H1 (cell line): ENCODE results near the gene PLCH2. TPM values are rescaled to one million over a fixed set of nuclear protein-coding genes. Genes with fewer than 3 reads are reported as not detected.

Experiments used
- CTCF ChIA-PET: fragments of 300-600 bp; sonication (Branson Sonifier 250); formaldehyde crosslinking; loops from one replicate; lab custom pipeline; 2021; ENCODE audit not compliant: partially characterized antibody; lab: Charles Lee
- POLR2A ChIA-PET: fragments of 300-600 bp; sonication (Branson Sonifier 250); formaldehyde crosslinking; loops from one replicate; lab custom pipeline; 2021; ENCODE audit warnings: inconsistent platforms; ENCODE audit not compliant: partially characterized antibody; lab: Charles Lee
- DNase-seq, 2 experiments: peaks; one replicate each; pipeline versions ENCODE4 v3.0.0 to v3.0.0-alpha.2; 2010 to 2022; ENCODE audit warnings: low spot score in 2 of 2, low read depth in 1 of 2, mixed read lengths in 1 of 2
- FAIRE-seq: peaks from 2 replicates; lab custom pipeline; 2011; peaks lifted over from hg19 to GRCh38; lab: Jason Lieb, UNC
- H2AFZ ChIP-seq: 2 replicates; pipeline ENCODE4 v1.8.1; 2012; ENCODE audit warnings: low read length, inconsistent platforms
- H2AK5ac ChIP-seq: 2 replicates; pipeline ENCODE4 v1.6.1; 2013; ENCODE audit warnings: low read depth, low read length
- H2BK120ac ChIP-seq: replicated peaks from 2 replicates; pipeline ENCODE3; 2013; ENCODE audit warnings: low read depth, low read length, inconsistent platforms
- H2BK12ac ChIP-seq: 2 replicates; pipeline ENCODE4 v1.6.1; 2013; ENCODE audit warnings: low read depth, low read length
- H2BK15ac ChIP-seq: 2 replicates; pipeline ENCODE4 v1.6.1; 2013; ENCODE audit warnings: low read length
- H2BK20ac ChIP-seq: 2 replicates; pipeline ENCODE4 v1.6.1; 2013; ENCODE audit warnings: low read length
- H2BK5ac ChIP-seq: 2 replicates; pipeline ENCODE4 v1.6.1; 2013; ENCODE audit warnings: low read depth, low read length
- H3K14ac ChIP-seq: 2 replicates; pipeline ENCODE4 v1.6.1; 2013; ENCODE audit warnings: inconsistent platforms; ENCODE audit not compliant: insufficient read length
- H3K18ac ChIP-seq: 2 replicates; pipeline ENCODE4 v1.6.1; 2013; ENCODE audit warnings: low read length; ENCODE audit errors: extremely low read depth
- H3K23ac ChIP-seq: 2 replicates; pipeline ENCODE4 v1.6.1; 2013; ENCODE audit warnings: inconsistent platforms; ENCODE audit not compliant: insufficient read length
- H3K23me2 ChIP-seq: 2 replicates; pipeline ENCODE4 v1.6.1; 2013; ENCODE audit warnings: low read depth, low read length
- H3K27ac ChIP-seq: 2 replicates; pipeline ENCODE4 v1.6.1; 2011; ENCODE audit warnings: low read depth, low read length, inconsistent platforms
- H3K27me3 ChIP-seq, 4 experiments: replicated peaks in 1 of 4; 1 replicate in 1 of 4; 2 replicates in 3 of 4; pipeline versions ENCODE4 v1.6.1 to v1.8.1; 2011 to 2013; ENCODE audit warnings: low read length in 3 of 4, mild to moderate bottlenecking in 3 of 4, inconsistent platforms in 2 of 4, mixed read lengths in 2 of 4, moderate library complexity in 1 of 4; ENCODE audit not compliant: control insufficient read depth in 3 of 4, insufficient read depth in 3 of 4; ENCODE audit errors: extremely low read depth in 1 of 4
- H3K36me3 ChIP-seq, 4 experiments: 2 replicates each; pipeline versions ENCODE4 v1.6.1 to v1.8.1; 2011 to 2013; ENCODE audit warnings: mild to moderate bottlenecking in 4 of 4, low read length in 3 of 4, moderate library complexity in 2 of 4, control low read depth in 1 of 4, inconsistent platforms in 1 of 4; ENCODE audit not compliant: insufficient read depth in 4 of 4, control insufficient read depth in 2 of 4
- H3K4ac ChIP-seq: replicated peaks from 2 replicates; pipeline ENCODE3; 2013; ENCODE audit warnings: low read length, low read depth, mixed read lengths, inconsistent platforms; ENCODE audit not compliant: insufficient read length
- H3K4me1 ChIP-seq, 4 experiments: replicated peaks in 1 of 4; 1 replicate in 1 of 4; 2 replicates in 3 of 4; pipeline versions ENCODE4 v1.6.1 to v1.8.1; 2011 to 2013; ENCODE audit warnings: low read length in 3 of 4, inconsistent platforms in 2 of 4, mixed read lengths in 1 of 4; ENCODE audit not compliant: insufficient read depth in 4 of 4, control insufficient read depth in 3 of 4
- H3K4me2 ChIP-seq, 2 experiments: 2 replicates each; pipeline versions ENCODE4 v1.6.1 to v1.8.1; 2011 to 2013; ENCODE audit warnings: low read depth in 2 of 2, low read length in 2 of 2, control low read depth in 1 of 2, inconsistent platforms in 1 of 2, mild to moderate bottlenecking in 1 of 2; ENCODE audit not compliant: insufficient read depth in 1 of 2
- H3K4me3 ChIP-seq, 4 experiments: fragments of 200-600, 300-600 bp in 1 of 4; sonication (generic), shearing (Covaris generic), sonication (Bioruptor Twin) in 1 of 4; 2 replicates each; pipeline versions ENCODE4 v1.5.1 to v1.8.1; 2011 to 2016; ENCODE audit warnings: low read length in 4 of 4, low read depth in 3 of 4, control low read depth in 2 of 4, inconsistent platforms in 2 of 4, mild to moderate bottlenecking in 2 of 4, mixed read lengths in 1 of 4, moderate library complexity in 1 of 4; ENCODE audit not compliant: insufficient read depth in 2 of 4; ENCODE audit errors: extremely low read depth in 1 of 4
- H3K56ac ChIP-seq: replicated peaks from 2 replicates; pipeline ENCODE3; 2013; ENCODE audit warnings: low read depth, mild to moderate bottlenecking, mixed read lengths, low read length, inconsistent platforms; ENCODE audit not compliant: insufficient read length
- H3K79me1 ChIP-seq: 2 replicates; pipeline ENCODE4 v1.6.1; 2013; ENCODE audit warnings: low read depth, low read length, control low read depth
- H3K79me2 ChIP-seq, 2 experiments: 2 replicates each; pipeline versions ENCODE4 v1.6.1 to v1.8.1; 2012 to 2013; ENCODE audit warnings: low read length in 2 of 2, mild to moderate bottlenecking in 2 of 2, inconsistent platforms in 1 of 2; ENCODE audit not compliant: insufficient read depth in 2 of 2, control insufficient read depth in 1 of 2
- H3K9ac ChIP-seq, 4 experiments: replicated peaks in 1 of 4; 1 replicate in 1 of 4; 2 replicates in 3 of 4; pipeline versions ENCODE4 v1.6.1 to v1.8.1; 2011 to 2013; ENCODE audit warnings: low read depth in 3 of 4, low read length in 3 of 4, control low read depth in 2 of 4, mild to moderate bottlenecking in 2 of 4, moderate library complexity in 2 of 4, inconsistent platforms in 1 of 4; ENCODE audit errors: extremely low read depth in 1 of 4
- H3K9me3 ChIP-seq, 2 experiments: 2 replicates each; pipeline versions ENCODE4 v1.6.1 to v1.8.1; 2012 to 2013; ENCODE audit warnings: mild to moderate bottlenecking in 2 of 2, moderate library complexity in 2 of 2, control low read depth in 1 of 2, inconsistent platforms in 1 of 2, low read depth in 1 of 2, low read length in 1 of 2, mixed read lengths in 1 of 2; ENCODE audit not compliant: insufficient read depth in 2 of 2
- H4K20me1 ChIP-seq, 2 experiments: replicated peaks in 1 of 2; 2 replicates each; pipeline versions ENCODE3 to v1.8.1; 2011 to 2013; ENCODE audit warnings: inconsistent platforms in 2 of 2, low read length in 2 of 2, mild to moderate bottlenecking in 1 of 2; ENCODE audit not compliant: insufficient read depth in 2 of 2, control insufficient read depth in 1 of 2
- H4K5ac ChIP-seq: 2 replicates; pipeline ENCODE4 v1.6.1; 2013; ENCODE audit warnings: low read length, low read depth, mixed read lengths, inconsistent platforms; ENCODE audit not compliant: insufficient read length
- H4K8ac ChIP-seq: 2 replicates; pipeline ENCODE4 v1.8.0; 2013; ENCODE audit warnings: mild to moderate bottlenecking, moderate library complexity, low read length, inconsistent platforms; ENCODE audit not compliant: insufficient read depth; ENCODE audit errors: extremely low read depth
- H4K91ac ChIP-seq: replicated peaks from 2 replicates; pipeline ENCODE3; 2013; ENCODE audit warnings: low read length, mixed read lengths, inconsistent platforms; ENCODE audit not compliant: insufficient read length
- ASH2L ChIP-seq: fragments of 200-600, 300-600 bp; sonication (generic); IDR thresholded peaks from one replicate; pipeline ENCODE4 v1.7.1; 2017; ENCODE audit warnings: low read length
- CBX8 ChIP-seq: fragments of 300-800, 300-1000 bp; sonication (generic); IDR thresholded peaks from 2 replicates; pipeline ENCODE4 v1.7.1; 2016; ENCODE audit warnings: low read depth, low read length, borderline replicate concordance
- CEBPB ChIP-seq: IDR thresholded peaks from 2 replicates; pipeline ENCODE4 v1.6.1; 2012; ENCODE audit warnings: low read depth, low read length
- FOSL1 ChIP-seq: IDR thresholded peaks from 2 replicates; pipeline ENCODE4 v1.6.1; 2011; ENCODE audit warnings: mild to moderate bottlenecking, low read depth, low read length, moderate library complexity; ENCODE audit not compliant: insufficient read depth
- RBBP5 ChIP-seq: IDR thresholded peaks from 2 replicates; pipeline ENCODE4 v1.7.1; 2012; ENCODE audit warnings: low read depth, mild to moderate bottlenecking, inconsistent platforms, low read length, moderate library complexity, borderline replicate concordance
- SIRT6 ChIP-seq: IDR thresholded peaks from one replicate; pipeline ENCODE4 v1.7.1; 2012; ENCODE audit warnings: low read length, inconsistent platforms
- WGBS, 2 experiments: shearing (Covaris generic) in 1 of 2; methylation state at CpG; one replicate each; pipeline versions ENCODE4 v1.1.6 to v1.1.7; 2013 to 2015; ENCODE audit warnings: low lambda C conversion rate in 2 of 2, mixed read lengths in 2 of 2, inconsistent platforms in 1 of 2, low coverage in 1 of 2, missing lambda C conversion rate in 1 of 2; ENCODE audit not compliant: insufficient replicate concordance in 2 of 2, insufficient coverage in 1 of 2, insufficient read length in 1 of 2; ENCODE audit errors: extremely low coverage in 1 of 2, missing lambda C conversion rate in 1 of 2; 5-methylcytosine and 5-hydroxymethylcytosine counted together
- polyA plus RNA-seq, 7 experiments: library from polyadenylated mRNA; depleted of rRNA in 3 of 7; stranded (reverse) in 5 of 7; unstranded in 2 of 7; fragments of >200 nt in 5 of 7; fragments of 200-250 nt in 2 of 7; gene quantifications; 1 replicate in 5 of 7; 2 replicates in 1 of 7; 4 replicates in 1 of 7; pipeline versions ENCODE4 v1.2.1 to v1.2.3, GENCODE V29; 2011 to 2013; ENCODE audit warnings: missing spikeins in 2 of 7, mixed read lengths in 2 of 7
- total RNA-seq: library from RNA; stranded (reverse); fragmentation: NEBNext Ultra II Directional; extraction: Animal tissue kit (Norgen Biotek cat#: 25700); gene quantifications from 2 replicates; pipeline ENCODE4 v1.2.1, GENCODE V29; 2021

Gene PLCH2
- total and polyA plus RNA-seq, 2 of the 8 experiments (the other 6 are each of a cell fraction or from before 2014, with no cell fraction given), result 0.14 to 0.19 TPM

DNA sequence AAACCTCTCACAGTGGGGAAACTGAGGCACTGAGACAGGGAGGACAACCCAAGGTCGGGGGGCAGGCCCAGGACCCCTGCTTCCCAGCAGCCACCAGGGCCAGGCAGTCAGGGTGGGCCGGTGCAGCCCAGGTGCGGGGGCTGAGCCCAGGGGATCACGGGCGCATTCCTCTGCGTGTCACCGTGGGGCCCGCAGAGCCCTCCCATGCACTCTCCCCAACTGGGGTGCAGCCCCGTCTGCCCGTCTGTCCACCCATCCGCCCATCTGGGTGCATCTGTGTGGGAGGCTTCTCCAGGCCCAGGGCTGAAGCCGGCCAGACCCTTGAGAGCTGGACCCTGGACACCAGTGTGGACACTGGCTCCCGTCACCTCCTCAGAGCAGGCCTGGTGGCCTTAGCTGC, 2.9 kb upstream of the PLCH2 start:
- Histone ChIP-seq H2BK12ac (no peak overlapping the region), H4K20me1 (peaks cover 2 to 3% of the 10 kb centered on the region in 2 experiments), H3K79me1 (no peaks in the 10 kb centered on the region), H3K27me3 (no peaks in the 10 kb centered on the region; a peak in 2 of 7 replicates), H3K79me2 (no peaks in the 10 kb centered on the region), H2AFZ (no peak overlapping the region), H3K27ac (no peak overlapping the region), H3K23me2 (no peaks in the 10 kb centered on the region), H3K4me3 (no peak overlapping the region), H2AK5ac (no peak overlapping the region), H3K14ac (no peak overlapping the region), H2BK5ac (no peak overlapping the region), H3K4me1 (peaks cover 0 to 7% (median 0%) of the 10 kb centered on the region in 4 experiments; a peak in 2 of 7 replicates), H3K4me2 (no peak overlapping the region), H3K56ac (no peak overlapping the region), H2BK120ac (no peak overlapping the region), H3K9ac (no peak overlapping the region), H3K18ac (no peak overlapping the region), H3K23ac (no peak overlapping the region), H2BK20ac (no peak overlapping the region), H4K8ac (no peak overlapping the region), H2BK15ac (no peak overlapping the region), H3K9me3 (no peaks in the 10 kb centered on the region), H3K4ac (no peak overlapping the region), H4K91ac (no peak overlapping the region), H3K36me3 (no peaks in the 10 kb centered on the region), H4K5ac (no peak overlapping the region)
- ChIA-PET CTCF (interaction anchor here (0.8 kb wide), 1 partner anchor 30 kb away, joined by 3 read pairs; no protein-coding TSS in a partner anchor), POLR2A (no interaction called here)
- TF ChIP-seq CEBPB, result no peak
- TF ChIP-seq ASH2L, result no peak
- no peak for TF ChIP-seq SIRT6
- TF ChIP-seq FOSL1, result no peak
- no peak for TF ChIP-seq RBBP5
- no peak for TF ChIP-seq CBX8
- FAIRE-seq (no peak), DNase-seq (no peak)
- WGBS, 2 experiments, result 88% methylated on average over 13 of the region's 13 CpGs; no CpG with 5 or more reads in 1 of the 2 experiments
